HG03558 (cell line): ENCODE measurements around the gene CLINT1.
"Not testable (repeated sequence)": the region's sequence is repeated elsewhere in the genome, so short reads cannot be mapped to it uniquely, and the experiment has no call there.

ENCODE experiments used
- ATAC-seq: cut with Tn5 transposase; IDR thresholded peaks from one replicate; pipeline ENCODE4 v1.9.1; 2021; ENCODE audit warnings: moderate number of reproducible peaks; ENCODE audit not compliant: unreplicated experiment; ENCODE audit errors: extremely low read depth

CLINT1 gene

DNA sequence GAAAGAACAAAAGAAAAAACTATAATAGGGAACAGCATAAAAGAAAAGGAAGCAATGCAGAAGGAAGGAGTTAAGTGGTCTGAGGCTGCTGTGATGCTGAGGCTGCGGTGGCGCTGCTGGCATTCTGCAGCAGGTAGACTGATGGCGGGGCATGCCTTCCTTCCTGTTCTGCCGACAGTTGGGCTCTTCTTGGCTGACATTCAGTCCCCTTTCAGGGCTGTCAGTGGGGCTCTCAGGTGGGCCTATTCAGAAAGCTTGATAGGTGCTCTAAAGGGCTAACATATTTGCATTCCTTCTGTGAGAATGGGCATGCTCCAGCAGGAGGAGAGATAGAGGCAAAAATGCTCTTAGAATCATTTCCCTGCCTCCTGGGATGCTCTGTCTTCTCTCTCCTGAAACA lies 5.1 kb upstream of the CLINT1 start:
- ATAC-seq, result no peak

DNA sequence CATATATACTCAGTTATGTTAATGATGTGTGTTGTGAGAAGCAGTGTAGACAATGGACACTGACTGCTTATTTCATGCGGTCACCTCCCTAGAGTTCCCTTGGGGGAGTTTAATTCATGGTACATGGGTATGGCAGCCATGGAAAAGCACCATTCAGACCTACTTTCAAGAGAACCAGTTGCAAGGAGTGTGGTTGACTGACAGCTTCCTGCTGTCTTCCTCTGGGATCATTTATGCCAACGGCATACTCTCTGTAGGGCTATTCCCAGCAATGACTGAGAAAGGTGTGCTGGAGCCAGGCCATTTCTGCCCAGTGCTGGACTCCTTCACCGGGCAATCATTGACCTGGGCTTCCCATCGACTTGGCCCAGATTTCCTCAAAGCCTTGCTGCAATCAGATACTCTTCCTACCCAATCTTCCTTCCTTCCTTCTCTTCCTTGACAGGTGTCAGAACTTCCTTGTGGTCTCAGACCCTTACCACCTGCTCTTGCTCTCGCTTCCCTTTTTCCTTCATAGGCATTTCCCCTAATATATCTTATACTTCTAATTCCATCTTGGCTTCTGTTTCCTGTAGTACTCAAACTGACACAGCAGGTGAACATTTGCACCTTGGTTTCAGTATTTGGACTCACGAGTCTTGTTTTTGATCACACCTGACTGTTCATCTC lies 3.4 kb upstream of the CLINT1 start:
- no peak for ATAC-seq

DNA sequence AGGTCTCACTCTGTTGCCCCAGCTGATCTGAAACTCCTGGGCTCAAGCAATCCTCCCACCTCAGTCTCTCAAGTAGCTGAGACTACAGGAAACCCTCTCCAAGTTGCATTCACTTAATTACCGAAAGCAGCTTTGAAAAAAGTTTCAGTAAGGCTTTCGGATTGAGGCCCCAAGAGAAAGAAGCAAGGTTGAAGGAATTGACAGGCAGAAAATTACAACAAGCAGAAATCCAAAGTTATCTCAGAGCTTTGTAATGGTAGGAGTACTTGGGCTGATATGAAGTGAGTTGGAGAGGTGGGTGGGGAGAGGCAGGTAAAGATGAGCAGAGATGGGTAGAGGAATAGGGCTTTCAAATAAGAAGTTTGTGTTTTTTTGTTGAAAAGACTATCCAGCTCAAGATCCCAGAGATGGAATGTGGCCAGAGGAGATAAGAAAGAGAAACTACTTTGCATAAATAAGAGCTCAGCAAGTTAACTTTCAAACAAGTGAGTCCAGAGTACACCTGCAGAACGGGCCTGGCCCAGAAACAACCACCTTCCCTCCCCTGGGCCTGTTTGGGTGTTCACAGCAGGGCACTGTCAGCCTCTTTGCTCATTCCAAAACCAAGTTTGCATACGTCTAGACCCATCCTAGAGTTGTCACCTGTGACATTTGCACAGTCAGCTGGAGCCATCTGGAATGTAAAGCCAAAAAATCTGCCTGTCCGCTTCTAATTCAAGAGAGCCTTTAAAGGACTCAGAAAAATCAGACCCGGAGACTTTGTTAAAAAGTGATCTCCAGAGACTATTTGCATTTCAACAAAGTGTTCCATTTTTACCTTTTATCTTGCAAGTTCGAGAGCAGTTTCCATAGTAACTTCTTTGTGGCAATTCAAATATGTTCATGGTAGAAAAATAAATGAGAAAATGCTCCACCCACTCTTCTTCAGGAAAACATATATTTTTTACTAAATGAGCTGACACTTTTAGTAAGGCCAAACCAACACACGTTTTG lies 2.2 kb upstream of the CLINT1 start:
- ATAC-seq, result peak; percentile 44

DNA sequence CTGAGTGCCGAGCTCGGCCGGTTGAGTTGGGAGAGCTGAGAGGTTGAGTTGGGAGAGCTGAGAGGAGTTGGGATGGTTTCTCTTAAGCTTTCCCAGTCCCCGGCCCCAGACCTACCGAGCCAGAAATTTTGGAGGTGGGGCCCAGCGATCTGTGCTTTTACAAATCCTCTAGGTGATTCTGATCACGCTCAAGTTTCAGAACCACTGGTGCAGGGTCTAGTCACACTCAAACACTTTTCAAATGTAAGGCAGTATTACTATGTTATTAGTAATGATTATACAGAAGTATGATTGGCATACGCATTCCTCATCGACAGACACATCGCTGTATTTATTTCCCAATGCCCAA lies 256 bp upstream of the CLINT1 start:
- no peak for ATAC-seq

DNA sequence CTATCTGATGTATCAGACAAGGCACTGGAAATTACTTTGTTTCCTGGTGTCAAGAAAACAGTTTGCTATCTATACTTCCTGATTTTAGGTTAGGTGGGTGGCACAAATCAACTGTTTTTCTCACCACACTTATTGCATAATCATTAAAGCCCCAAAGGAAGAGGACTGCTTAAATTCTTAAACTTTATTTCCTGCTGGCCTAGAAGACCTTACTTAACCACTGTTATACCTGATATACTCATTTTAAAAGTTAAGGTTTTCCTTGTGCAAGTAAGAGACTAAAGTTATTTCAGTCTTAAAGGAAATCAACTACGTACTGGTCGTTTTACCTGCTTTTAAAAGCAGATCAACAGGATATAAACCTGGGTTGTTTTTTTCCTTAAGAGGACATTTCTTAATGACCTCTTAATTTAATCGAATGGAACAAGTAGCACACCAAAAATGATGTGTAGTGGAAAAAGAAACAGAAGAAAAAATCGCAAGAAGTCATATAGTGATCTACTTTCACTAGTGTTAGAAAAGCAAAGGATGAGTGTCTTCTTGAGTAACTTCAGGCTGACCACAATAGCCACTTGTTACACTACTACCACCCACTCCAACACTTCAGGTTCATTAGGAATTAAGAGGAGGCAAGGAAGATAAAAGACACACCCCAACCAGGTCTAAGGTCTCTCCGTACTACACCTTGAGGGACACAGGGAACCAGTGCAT lies 974 bp downstream of the CLINT1 start:
- no peak for ATAC-seq

DNA sequence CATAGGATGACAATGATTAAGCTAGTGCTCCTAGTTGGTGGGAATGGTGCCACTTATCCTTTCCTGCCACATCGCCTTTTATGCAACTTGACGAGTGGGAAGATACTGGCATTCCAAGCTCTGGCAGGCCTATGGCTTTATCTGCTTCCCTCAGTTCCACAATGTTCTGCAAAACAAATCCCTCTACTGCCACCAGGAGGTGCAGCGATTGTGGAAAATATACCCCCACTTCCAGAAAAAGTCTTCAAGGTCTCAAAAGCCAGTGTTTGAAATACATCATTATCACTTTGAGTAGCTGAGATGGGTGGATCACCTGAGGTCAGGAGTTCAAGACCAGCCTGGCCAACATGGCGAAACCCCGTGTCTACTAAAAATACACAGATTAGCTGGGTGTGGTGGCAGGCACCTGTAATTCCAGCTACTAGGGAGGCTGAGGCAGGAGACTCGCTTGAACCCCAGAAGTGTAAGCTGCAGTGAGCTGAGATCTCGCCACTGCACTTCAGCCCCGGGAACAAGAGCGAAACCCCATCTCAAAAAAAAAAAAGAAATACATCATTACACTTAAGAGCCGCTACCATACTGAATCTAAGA lies 3.4 kb downstream of the CLINT1 start:
- ATAC-seq, result no peak

DNA sequence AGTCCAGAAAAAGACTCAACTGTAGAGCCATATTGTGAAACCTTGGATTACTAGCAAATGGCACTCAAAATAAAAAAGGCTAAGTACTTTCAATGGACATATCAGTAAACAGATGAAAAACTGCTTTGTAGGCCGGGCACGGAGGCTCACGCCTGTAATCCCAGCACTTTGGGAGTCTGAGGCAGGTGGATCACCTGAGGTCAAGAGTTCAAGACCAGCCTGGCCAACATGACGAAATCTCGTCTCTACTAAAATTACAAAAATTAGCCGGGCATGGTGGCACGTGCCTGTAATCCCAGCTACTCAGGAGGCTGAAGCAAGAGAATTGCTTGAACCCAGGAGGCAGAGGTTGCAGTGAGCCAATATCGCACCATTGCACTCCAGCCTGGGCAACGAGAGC lies 5.6 kb downstream of the CLINT1 start:
- ATAC-seq, result not testable (repeated sequence)

DNA sequence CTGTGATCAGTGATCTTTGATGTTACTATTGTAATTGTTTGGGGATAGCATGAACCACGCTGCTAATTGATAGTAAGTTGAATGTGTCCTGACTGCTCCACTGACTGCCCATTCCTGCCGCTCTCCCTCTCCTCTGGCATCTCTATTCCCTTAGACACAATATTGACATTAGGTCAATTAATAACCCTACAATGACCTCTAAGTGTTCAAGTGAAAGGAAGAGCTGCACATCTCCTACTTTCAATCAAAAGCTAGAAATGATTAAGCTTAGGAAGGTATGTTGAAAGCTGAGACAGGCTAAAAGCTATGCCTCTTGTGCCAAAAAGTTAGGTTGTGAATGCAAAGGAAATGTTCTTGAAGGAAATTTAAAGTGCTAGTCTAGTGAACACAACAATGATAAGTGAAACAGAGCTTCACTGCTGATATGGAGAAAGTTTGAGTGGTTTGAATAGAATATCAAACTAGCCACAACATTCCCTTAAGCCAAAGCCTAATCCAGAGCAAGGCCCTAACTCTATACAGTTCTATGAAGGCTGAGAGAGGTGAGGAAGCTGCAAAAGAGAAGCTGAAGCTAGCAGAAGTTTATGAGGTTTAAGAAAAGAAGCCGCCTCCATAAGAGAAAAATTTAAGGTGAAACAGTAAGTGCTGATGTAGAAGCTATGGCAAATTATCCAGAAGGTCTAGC lies 12.9 kb downstream of the CLINT1 start:
- no peak for ATAC-seq

DNA sequence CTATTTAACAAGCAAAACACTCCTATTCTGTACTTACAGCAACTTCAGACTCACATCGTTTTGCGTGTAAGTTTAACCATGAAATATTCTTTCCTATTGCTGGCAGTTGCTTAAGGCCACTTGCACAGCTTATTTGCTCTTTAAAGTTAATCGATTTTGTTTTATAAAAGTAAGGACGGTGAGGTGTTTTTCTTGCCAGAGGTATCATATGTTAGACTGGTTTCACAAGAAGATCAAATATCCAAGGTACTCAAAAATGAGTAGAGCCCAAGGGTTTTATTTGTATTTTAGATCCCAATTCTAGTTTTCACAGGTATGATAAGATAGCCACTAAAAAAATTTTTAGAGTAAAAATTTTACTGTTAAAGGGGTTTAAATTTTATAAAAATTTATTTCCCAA lies 16.2 kb downstream of the CLINT1 start:
- no peak for ATAC-seq

DNA sequence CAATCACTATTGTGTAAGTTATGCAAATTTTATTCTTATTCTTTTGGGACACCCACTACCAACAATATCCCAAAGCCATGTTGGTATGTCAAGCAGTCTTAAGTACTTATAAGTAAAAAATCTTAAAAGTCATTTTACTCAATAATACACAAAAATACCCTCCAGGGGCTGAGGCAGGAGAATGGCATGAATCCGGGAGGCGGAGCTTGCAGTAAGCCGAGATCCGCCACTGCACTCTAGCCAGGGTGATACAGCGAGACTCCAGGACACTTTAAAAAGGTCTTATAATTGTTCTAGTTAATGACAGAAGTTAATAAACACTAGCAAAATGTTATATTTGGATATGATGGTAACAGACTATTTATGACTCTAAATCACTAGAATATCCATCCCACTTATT lies 16.8 kb downstream of the CLINT1 start:
- ATAC-seq, result no peak

DNA sequence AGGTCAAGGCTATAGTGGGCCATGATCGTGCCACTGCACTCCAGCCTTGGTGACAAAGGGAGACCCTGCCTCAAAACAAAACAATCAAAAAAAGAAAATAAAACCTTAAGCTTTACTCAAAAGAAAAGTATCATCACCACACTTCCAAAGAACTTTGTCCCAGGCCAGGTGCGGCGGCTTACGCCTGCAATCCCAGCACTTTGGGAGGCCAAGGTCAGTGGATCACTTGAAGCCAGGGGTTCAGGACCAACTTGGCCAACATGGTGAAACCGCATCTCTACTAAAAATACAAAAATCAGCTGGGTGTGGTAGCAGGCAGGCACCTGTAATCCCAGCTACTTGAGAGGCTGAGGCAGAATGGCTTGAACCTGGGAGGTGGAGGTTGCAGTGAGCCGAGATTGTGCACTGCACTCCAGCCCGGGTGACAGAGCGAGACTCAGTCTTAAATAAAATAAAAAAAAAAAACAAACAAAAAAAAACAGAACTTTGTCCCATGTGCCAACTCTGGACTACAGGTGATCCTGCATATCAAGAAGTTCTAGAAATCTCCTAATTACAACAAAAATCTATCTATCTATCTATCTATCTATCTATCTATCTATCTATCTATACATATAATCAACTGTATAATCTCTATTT lies 19.7 kb downstream of the CLINT1 start:
- ATAC-seq, result no peak

DNA sequence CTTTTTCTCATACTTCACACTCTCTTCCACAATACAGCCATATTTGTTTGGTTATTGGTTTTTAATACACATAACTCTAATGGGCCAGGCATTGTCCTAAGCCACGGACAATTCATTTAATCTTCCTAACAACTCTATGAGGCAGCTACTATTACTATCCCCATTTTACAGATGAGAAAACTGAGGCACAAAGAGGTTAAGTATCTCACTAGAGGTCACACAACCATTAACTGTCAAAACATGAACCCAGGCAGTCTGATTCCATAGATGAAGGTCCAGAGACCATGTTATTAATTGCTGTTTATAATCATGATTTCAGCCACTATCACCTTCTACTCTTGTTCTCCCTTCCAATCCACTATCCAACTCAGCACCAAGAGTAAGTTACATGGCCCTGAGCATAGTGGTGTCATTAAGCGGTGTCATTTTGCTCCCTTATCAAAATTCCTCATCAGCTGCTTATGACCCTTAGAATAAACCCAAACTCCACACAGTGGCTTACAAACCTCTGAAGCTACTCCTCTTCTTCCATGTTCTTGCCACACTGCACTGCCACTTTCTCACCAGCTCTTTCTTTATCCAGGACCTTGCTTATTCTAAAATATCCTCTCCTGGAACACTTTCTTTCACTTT lies 22.7 kb downstream of the CLINT1 start:
- ATAC-seq, result no peak

DNA sequence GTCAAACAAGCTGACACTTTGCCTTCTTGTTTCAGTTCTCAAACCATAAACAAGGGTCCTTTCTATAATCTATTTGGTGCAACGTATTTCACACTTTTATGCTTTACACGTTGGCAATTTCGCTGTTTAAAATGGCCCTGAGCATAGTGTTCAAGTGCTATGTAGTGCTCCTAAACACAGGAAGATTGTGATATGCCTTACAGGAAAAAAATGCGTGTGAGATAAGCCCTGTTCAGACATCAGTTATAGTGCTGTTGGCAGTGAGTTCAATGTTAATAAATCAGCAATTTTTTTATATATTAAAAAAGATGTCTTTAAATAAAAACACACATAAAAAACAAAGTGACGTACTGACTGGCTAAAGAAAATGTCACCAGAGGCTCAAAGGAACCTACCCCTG lies 23.9 kb downstream of the CLINT1 start:
- ATAC-seq, result no peak

DNA sequence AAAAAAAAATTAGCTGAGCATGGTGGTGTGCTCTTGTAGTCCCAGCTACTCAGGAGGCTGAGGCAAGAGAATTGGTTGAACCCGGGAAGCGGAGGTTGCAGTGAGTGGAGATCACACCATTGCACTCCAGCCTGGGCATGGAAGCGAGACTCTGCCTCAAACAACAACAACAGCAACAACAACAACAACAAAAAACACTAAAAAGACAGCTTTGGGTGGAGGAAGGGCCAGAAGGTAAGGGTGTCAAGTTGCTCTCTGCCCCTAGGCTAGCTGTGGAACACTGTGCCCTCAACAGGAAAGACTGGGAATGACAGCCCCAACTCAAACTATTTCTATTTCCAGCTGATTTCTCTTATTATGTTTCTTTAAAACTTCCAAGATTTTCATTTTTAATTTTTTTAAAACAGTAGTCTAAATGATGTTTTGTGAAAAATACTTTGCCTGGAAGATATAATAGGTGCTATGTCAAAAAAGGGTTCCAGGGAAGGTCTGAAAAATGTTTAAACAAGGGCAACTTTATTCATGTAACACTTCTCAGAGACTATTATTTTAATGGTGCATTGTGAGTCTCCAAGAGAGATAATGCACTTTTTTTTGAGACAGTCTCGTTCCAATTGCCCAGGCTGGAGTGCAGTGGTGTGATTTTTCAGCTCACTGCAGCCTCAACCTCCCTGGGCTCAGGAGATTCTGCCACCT lies 29.9 kb downstream of the CLINT1 start:
- ATAC-seq, result no peak

DNA sequence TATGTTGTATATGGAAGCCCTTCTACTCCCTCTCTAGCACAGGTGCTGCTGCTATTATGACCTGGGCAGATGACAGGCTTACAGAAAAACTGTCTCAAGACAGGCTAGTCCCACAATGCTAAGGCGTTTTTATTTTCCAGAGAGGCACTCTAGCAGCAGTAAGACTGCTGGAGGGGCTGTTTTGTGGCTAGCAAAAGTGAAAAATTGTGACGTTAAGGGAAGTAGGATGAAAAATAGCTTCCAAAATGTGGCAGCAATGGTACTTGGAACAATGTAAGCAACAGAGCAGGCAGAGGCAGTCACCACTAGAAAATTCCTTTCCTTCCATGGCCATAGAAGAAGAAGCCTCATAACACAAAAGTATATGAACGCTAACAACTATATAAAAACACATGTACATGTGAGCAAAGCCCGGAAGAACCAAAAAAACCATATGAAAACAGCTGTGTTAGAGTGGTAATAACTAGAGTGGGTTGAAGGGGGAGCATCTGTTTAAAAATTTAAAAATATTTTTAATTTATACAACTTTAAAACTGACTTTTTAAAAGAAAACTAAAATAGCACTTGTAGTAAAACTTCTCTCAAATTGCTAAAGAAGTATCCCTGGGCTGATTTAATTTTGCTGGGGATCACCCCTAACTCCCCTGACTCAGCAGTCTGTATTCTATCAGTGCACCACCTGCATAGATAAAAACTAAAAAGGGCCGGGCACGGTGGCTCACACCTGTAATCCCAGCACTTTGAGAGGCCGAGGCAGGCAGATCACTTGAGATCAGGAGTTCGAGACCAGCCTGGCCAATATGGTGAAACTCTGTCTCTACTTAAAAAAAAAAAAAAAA lies 30.6 kb downstream of the CLINT1 start:
- no peak for ATAC-seq

DNA sequence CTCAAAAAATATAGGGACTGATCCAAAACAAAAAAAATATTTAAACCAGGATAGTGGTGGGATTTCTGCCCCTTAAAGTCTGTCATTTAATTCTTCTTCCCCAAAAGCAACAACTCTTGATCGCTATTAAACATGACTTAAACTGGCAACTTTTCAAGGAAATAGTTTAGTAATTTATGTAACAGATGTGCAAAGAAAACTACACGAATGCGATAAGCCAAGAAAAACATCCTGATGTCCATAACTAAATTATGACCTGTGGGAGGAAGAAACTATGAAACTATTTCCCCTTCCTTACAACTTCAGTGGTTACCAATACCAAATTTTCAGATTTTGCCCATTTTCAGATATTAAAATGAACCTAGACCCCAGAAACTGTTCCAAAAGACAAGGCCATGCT lies 31.5 kb downstream of the CLINT1 start:
- ATAC-seq, result no peak

DNA sequence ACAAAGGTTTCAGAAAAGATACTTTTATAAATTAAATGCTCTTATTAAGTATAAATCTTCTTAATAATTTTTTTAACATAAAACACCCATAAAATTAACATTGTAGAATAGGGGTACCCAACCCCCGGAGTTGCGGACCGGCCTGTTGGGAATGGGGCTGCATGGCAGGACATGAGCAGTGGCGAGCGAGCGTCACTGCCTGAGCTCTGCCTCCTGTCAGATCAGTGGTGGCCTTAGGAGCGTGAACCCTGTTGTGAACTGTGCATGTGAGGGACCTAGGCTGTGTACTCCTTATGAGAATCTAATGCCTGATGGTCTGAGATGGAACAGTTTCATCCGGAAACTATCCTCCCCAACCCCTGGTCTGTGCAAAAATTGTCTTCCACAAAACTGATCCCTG lies 35.3 kb downstream of the CLINT1 start:
- ATAC-seq, result no peak
